Measurements from ENCODE around the gene SOX6. TPM values are rescaled to one million over a fixed set of nuclear protein-coding genes. Genes with fewer than 3 reads are reported as not detected.
"Not testable (repeated sequence)": the region's sequence is repeated elsewhere in the genome, so short reads cannot be mapped to it uniquely, and the experiment has no call there.

The SOX6 gene
- total RNA-seq, 1 donor from 2014 or later: 0.34 TPM

DNA sequence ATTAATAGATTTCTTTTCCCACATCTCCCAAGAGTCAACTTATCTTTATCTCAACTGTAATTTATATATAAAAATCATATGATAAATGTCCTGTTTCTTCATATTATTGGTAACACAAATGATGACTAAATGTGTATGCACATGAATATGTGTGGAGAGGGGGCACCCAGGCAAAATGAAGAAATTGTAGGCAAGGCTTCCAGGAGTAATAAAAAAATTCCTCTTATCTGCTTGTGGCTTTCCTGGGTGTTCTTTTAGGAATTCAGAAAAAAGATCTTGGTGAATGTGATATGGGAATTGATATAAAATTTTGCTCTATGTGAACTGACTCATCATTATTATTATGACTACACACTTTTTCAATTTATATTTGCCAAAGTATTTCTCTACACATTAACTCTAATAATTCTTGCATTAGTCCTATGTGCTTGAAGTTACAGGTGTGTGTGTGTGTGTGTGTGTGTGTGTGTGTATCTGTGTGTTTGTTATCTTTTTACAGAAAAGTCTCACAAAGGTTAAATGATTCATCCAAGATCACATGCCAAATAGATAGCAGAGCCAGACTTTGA lies 197.8 kb downstream of the SOX6 start:
- Mint-ChIP-seq H3K36me3 (ENCODE audit: low read depth) (no peaks in the 10 kb centered on the region), H3K4me1 (ENCODE audit: low read depth) (no peaks in the 10 kb centered on the region), H3K4me3 (ENCODE audit: low read depth) (no peak overlapping the region), H3K9me3 (no peaks in the 10 kb centered on the region), H3K27me3 (ENCODE audit: low read depth) (no peaks in the 10 kb centered on the region), H3K27ac (no peak overlapping the region)
- intact Hi-C loops (cut with micrococcal nuclease): no loop called here
- DNase-seq (ENCODE audit: low spot score): no peak

DNA sequence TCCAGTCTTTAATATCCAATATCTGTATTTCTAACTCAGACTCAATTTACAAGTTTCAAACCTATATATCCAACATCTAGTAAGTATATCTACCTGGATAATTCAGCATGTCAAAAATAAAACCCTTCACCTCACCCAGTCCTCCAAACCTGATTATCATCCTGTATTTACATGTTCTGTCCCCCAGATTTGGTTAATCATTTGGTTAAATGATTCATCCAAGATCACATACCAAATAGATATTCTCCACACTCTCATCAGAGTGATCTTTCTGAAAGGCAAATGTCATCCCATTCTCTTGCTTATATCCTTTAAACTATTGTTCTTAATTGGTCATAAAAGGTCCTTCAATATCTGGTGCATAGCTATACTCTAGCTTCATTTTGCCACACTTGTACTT lies 199.0 kb downstream of the SOX6 start:
- no peak for DNase-seq (ENCODE audit: low spot score)
- Mint-ChIP-seq H3K27me3 (ENCODE audit: low read depth) (no peaks in the 10 kb centered on the region), H3K9me3 (no peaks in the 10 kb centered on the region), H3K36me3 (ENCODE audit: low read depth) (no peaks in the 10 kb centered on the region), H3K4me1 (ENCODE audit: low read depth) (no peaks in the 10 kb centered on the region), H3K4me3 (ENCODE audit: low read depth) (no peak overlapping the region), H3K27ac (no peak overlapping the region)
- intact Hi-C loops (cut with micrococcal nuclease): no loop called here

DNA sequence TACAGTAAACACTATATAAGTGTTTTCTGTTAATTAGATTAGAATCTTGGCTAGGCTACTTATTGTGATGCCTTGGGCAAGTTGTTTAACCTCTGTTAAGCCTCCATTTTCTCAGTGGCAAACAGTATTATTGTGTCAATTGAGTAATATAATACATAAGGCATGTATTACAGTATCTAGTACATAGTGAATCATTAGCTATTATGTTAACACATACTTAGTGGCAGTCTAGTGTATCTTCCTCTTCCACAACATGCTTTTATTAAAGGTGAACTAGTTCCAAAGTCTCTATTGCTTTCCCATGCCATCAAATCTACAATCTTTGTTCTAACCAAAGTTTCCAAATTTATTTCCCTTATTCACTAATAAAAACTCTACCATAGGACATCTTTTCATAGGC lies 200.9 kb downstream of the SOX6 start:
- H3K4me3 Mint-ChIP-seq (ENCODE audit: low read depth): no peak overlapping the region
- no peaks in the 10 kb centered on the region for H3K4me1 Mint-ChIP-seq (ENCODE audit: low read depth)
- no peaks in the 10 kb centered on the region for H3K27me3 Mint-ChIP-seq (ENCODE audit: low read depth)
- DNase-seq (ENCODE audit: low spot score): no peak
- H3K36me3 Mint-ChIP-seq (ENCODE audit: low read depth): no peaks in the 10 kb centered on the region
- H3K27ac Mint-ChIP-seq: no peak overlapping the region
- no peaks in the 10 kb centered on the region for H3K9me3 Mint-ChIP-seq
- intact Hi-C loops (cut with micrococcal nuclease): no loop called here

DNA sequence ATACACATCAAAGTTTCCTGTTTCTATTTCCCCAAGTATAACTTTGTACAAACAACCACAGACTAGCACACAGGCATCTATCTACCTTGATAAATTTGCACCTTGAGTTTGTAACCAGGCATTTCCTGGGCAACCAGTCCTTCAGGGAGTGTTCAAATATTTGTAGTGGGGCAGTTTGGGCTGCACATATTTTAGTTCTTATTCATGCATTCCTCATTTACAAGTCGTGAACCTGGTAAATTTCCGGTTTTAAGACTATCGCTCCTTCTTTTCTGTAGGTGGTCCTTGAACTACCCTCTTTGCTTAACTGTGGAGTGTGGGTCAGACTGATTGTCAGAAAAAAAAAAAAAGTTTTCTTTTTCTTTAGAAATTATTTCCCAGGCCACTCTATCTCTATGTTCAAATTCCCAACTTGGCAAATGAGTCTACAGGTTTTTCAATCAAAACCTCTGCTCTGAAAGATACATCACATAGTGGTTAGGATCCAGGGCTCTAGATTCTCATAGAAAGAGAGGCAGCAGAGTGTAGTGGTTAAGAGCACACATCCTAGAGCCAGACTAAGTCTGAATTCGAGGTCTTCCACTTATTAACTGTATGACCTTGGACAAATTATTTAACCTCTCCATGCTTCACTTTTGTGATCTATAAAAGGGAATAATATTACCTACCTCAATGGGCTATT lies 201.5 kb downstream of the SOX6 start:
- DNase-seq (ENCODE audit: low spot score): no peak
- H3K27me3 Mint-ChIP-seq (ENCODE audit: low read depth): no peaks in the 10 kb centered on the region
- H3K4me3 Mint-ChIP-seq (ENCODE audit: low read depth): no peak overlapping the region
- no peaks in the 10 kb centered on the region for H3K4me1 Mint-ChIP-seq (ENCODE audit: low read depth)
- H3K36me3 Mint-ChIP-seq (ENCODE audit: low read depth): no peaks in the 10 kb centered on the region
- no peak overlapping the region for H3K27ac Mint-ChIP-seq
- H3K9me3 Mint-ChIP-seq: no peaks in the 10 kb centered on the region
- intact Hi-C loops (cut with micrococcal nuclease): no loop called here

GRCh38 chr11:16153951-16154350 lies 202.4 kb downstream of the SOX6 start:
- intact Hi-C loops (cut with micrococcal nuclease): no loop called here
- no peak for DNase-seq (ENCODE audit: low spot score)
- Mint-ChIP-seq H3K27me3 (ENCODE audit: low read depth) (no peaks in the 10 kb centered on the region), H3K4me1 (ENCODE audit: low read depth) (no peaks in the 10 kb centered on the region), H3K36me3 (ENCODE audit: low read depth) (no peaks in the 10 kb centered on the region), H3K4me3 (ENCODE audit: low read depth) (no peak overlapping the region), H3K27ac (no peak overlapping the region), H3K9me3 (no peaks in the 10 kb centered on the region)

DNA sequence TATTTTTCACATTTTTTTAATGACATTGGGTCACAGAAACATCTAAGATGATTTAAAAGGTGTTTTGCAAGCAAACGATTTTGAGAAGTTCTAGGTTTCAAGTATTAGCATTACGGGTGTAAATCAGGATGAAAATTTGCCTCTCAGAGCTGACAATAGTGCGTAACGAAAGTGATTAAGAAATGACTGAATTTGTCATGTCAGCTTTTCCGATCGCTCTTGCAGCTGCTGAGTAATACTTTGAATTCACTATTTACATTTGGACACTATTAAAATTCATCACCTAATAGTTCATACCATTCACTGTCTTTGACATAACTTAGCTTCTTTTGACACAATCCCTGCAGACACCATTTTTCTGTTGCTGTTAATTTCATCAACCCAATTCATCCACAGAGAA lies 205.2 kb downstream of the SOX6 start:
- H3K4me1 Mint-ChIP-seq (ENCODE audit: low read depth): no peaks in the 10 kb centered on the region
- H3K9me3 Mint-ChIP-seq: no peaks in the 10 kb centered on the region
- H3K27me3 Mint-ChIP-seq (ENCODE audit: low read depth): no peaks in the 10 kb centered on the region
- no peak overlapping the region for H3K27ac Mint-ChIP-seq
- intact Hi-C loops (cut with micrococcal nuclease): no loop called here
- H3K4me3 Mint-ChIP-seq (ENCODE audit: low read depth): no peak overlapping the region
- no peak for DNase-seq (ENCODE audit: low spot score)
- no peaks in the 10 kb centered on the region for H3K36me3 Mint-ChIP-seq (ENCODE audit: low read depth)

DNA sequence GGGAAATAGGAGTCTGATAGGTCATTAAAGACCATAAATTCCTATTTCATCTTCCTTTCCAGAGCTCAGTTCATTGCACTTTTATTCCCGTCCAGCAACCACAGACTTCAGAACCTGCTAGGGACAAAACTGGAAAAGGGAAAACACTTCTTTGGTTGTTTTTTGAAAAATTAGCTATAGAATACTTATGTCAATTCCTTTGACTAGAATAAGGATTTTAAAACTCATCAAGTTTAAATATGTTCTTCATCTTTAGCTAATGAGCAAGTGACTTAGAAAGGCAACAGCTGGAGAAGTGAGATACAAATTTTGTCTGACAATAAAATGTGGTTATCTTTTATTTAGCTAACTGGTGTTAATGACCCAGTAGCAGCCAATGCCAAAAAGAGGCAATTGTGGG lies 206.9 kb downstream of the SOX6 start:
- H3K36me3 Mint-ChIP-seq (ENCODE audit: low read depth): no peaks in the 10 kb centered on the region
- DNase-seq (ENCODE audit: low spot score): no peak
- H3K4me1 Mint-ChIP-seq (ENCODE audit: low read depth): no peaks in the 10 kb centered on the region
- intact Hi-C loops (cut with micrococcal nuclease): no loop called here
- H3K27me3 Mint-ChIP-seq (ENCODE audit: low read depth): no peaks in the 10 kb centered on the region
- no peaks in the 10 kb centered on the region for H3K9me3 Mint-ChIP-seq
- no peak overlapping the region for H3K4me3 Mint-ChIP-seq (ENCODE audit: low read depth)
- H3K27ac Mint-ChIP-seq: no peak overlapping the region

DNA sequence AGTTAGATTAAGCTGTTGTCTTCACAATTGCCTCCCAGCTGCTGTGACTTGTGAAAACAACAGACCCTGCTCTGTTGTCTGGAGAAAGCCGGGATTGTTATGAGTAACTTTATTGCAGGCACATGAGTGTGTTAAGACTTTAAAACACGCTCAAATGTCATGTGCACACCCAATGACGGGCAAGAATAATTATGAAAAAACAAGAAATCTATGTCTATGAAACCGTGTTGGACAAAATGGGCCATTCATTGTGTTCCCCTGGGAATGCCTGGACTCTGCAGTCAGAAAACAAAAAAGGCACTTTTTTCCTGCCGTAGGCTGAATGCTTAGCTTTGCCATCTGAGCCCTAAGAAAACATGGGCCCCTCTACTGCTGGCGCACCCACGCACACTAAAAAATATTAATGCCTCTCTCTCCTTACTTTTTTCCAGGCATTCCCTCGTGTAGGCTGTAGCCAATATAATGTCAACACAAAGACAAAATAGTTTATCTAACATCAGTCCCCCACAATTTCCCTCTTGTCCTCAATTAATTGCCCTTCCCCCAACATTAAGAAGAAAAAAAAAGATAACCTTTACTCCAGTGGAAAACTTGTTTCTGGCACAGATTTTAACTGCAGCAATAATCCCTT lies 207.9 kb downstream of the SOX6 start:
- intact Hi-C loops (cut with micrococcal nuclease): no loop called here
- no peak overlapping the region for H3K27ac Mint-ChIP-seq
- H3K36me3 Mint-ChIP-seq (ENCODE audit: low read depth): no peaks in the 10 kb centered on the region
- no peak overlapping the region for H3K4me3 Mint-ChIP-seq (ENCODE audit: low read depth)
- DNase-seq (ENCODE audit: low spot score): no peak
- no peaks in the 10 kb centered on the region for H3K27me3 Mint-ChIP-seq (ENCODE audit: low read depth)
- peaks cover 8% of the 10 kb centered on the region for H3K9me3 Mint-ChIP-seq
- no peaks in the 10 kb centered on the region for H3K4me1 Mint-ChIP-seq (ENCODE audit: low read depth)

DNA sequence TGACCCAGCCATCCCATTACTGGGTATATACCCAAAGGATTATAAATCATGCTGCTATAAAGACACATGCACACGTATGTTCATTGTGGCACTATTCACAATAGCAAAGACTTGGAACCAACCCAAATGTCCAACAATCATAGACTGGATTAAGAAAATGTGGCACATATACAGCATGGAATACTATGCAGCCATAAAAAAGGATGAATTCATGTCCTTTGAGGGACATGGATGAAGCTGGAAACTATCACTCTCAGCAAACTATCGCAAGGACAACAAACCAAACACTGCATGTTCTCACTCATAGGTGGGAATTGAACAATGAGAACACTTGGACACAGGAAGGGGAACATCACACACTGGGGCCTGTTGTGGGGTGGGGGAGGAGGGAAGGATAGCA lies 209.4 kb downstream of the SOX6 start:
- H3K9me3 Mint-ChIP-seq: peaks cover 13% of the 10 kb centered on the region
- intact Hi-C loops (cut with micrococcal nuclease); H3K4me3 Mint-ChIP-seq (ENCODE audit: low read depth); DNase-seq (ENCODE audit: low spot score); H3K27ac Mint-ChIP-seq; H3K36me3 Mint-ChIP-seq (ENCODE audit: low read depth); H3K4me1 Mint-ChIP-seq (ENCODE audit: low read depth); H3K27me3 Mint-ChIP-seq (ENCODE audit: low read depth): not testable (repeated sequence)

- H3K4me3 Mint-ChIP-seq (ENCODE audit: low read depth); intact Hi-C loops (cut with micrococcal nuclease); H3K36me3 Mint-ChIP-seq (ENCODE audit: low read depth); DNase-seq (ENCODE audit: low spot score); H3K27me3 Mint-ChIP-seq (ENCODE audit: low read depth); H3K4me1 Mint-ChIP-seq (ENCODE audit: low read depth); H3K27ac Mint-ChIP-seq: not testable (repeated sequence)
- peaks cover 17% of the 10 kb centered on the region for H3K9me3 Mint-ChIP-seq
These were observed 214.7 kb downstream of the SOX6 start for GRCh38 chr11:16141614-16142013.

GRCh38 chr11:16141162-16141561 lies 215.2 kb downstream of the SOX6 start:
- H3K4me3 Mint-ChIP-seq (ENCODE audit: low read depth); H3K27me3 Mint-ChIP-seq (ENCODE audit: low read depth); H3K27ac Mint-ChIP-seq; intact Hi-C loops (cut with micrococcal nuclease); H3K36me3 Mint-ChIP-seq (ENCODE audit: low read depth); H3K4me1 Mint-ChIP-seq (ENCODE audit: low read depth); DNase-seq (ENCODE audit: low spot score): not testable (repeated sequence)
- peaks cover 17% of the 10 kb centered on the region for H3K9me3 Mint-ChIP-seq

- Mint-ChIP-seq H3K4me1 (ENCODE audit: low read depth) (no peaks in the 10 kb centered on the region), H3K4me3 (ENCODE audit: low read depth) (no peak overlapping the region), H3K9me3 (peaks cover 7% of the 10 kb centered on the region), H3K27ac (no peak overlapping the region), H3K27me3 (ENCODE audit: low read depth) (no peaks in the 10 kb centered on the region), H3K36me3 (ENCODE audit: low read depth) (no peaks in the 10 kb centered on the region)
- intact Hi-C loops (cut with micrococcal nuclease): no loop called here
- DNase-seq (ENCODE audit: low spot score): no peak
These were observed 219.5 kb downstream of the SOX6 start for GRCh38 chr11:16136792-16137390.

GRCh38 chr11:16133867-16134266 lies 222.5 kb downstream of the SOX6 start:
- no peaks in the 10 kb centered on the region for H3K36me3 Mint-ChIP-seq (ENCODE audit: low read depth)
- H3K27ac Mint-ChIP-seq: no peak overlapping the region
- DNase-seq (ENCODE audit: low spot score): no peak
- H3K4me1 Mint-ChIP-seq (ENCODE audit: low read depth): no peaks in the 10 kb centered on the region
- intact Hi-C loops (cut with micrococcal nuclease): no loop called here
- peaks cover 3% of the 10 kb centered on the region for H3K9me3 Mint-ChIP-seq
- H3K27me3 Mint-ChIP-seq (ENCODE audit: low read depth): no peaks in the 10 kb centered on the region
- no peak overlapping the region for H3K4me3 Mint-ChIP-seq (ENCODE audit: low read depth)
